Activated gamma-delta T cell (primary cell): Measurements from ENCODE around the gene LCN2.

Experiments
- DNase-seq: peaks from one replicate; lab custom pipeline; 2025; lab: John Stamatoyannopoulos, UW

Gene LCN2

DNA sequence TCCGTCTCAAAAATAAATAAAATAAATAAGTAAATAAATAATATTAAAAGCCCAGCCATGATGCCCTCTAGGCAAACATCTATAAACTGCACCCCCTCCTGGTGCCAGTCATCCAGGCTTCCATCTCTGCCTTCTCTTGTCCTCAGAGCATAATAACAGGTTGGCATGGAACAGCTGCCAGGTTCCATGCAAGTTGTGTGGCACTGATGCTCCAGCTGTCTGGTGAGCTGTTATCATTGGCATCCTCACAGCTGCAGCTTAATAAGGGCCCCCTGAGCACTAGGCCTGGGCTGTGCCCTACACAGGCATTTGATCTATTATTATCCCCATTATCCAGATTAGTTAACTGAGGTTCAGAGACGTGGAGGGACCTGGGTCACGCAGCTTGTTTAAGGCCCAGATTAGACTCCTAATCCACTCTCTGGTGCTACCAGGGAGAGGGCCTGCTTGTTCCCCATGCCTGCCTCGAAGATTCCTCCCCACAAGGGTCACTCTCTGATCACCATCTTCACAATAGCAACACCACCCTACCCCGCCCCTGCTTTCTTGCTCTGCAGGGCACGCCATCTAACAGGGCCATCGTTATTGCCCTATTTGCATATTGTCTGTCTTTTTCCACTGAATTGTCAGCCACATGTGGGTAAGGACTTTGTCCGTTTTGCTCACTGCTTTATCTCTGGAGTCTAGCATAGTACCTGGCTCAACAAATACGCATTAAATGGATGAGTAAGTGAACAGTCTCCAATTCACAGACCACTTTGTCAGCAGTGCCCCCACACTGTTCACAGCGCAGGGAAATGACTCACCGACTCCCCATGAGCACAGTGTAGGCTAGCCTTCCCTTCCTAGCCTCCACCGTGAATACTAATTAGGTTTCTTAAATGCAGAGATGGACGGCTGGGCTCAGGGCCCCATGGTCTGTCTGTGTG, 52.5 kb downstream of the LCN2 start:
- DNase-seq, result no peak

DNA sequence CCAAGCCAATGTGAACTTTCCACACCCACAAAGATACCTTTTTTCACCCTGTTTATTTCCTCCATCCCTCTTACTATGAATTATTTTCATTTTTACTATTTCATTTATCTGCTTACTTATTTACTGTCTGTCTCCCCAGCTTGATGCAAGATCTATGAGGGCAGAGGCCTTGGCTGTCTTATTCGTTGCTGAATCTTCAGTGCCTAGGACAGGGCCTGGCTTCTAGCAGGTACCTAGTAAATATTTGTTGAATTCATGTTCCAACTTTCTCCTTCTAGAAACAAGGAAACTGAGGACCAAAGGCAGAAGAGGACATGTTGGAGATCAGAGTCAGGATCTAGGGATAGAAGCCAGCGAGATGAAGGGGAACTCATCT, 53.4 kb downstream of the LCN2 start:
- no peak for DNase-seq
